ENCODE results near the gene ZNF750.
A peak's percentile ranks its signal among the peaks of the same experiment; 100 is the strongest.

ZNF750 gene

GRCh38 chr17:82859431-82860403 is 19.9 kb upstream of the ZNF750 start:
- peak; percentile 31 to 39 (median 35) for DNase-seq
- Histone ChIP-seq H3K9me3 (ENCODE audit: control insufficient read depth, low read length) (no peaks in the 10 kb centered on the region), H3K4me1 (ENCODE audit: control insufficient read depth, insufficient read depth, low read length, poor library complexity, severe bottlenecking) (peaks cover 54% of the 10 kb centered on the region), H3K27me3 (replicated peaks; ENCODE audit: control insufficient read depth, insufficient read depth, low read length, poor library complexity, severe bottlenecking) (no peaks in the 10 kb centered on the region), H3K36me3 (ENCODE audit: control insufficient read depth, insufficient read depth, low read length) (no peaks in the 10 kb centered on the region), H3K27ac (ENCODE audit: insufficient read depth, low read length, poor library complexity, severe bottlenecking) (peak overlapping the region; percentile 83), H3K4me3 (ENCODE audit: insufficient read depth, low read depth, low read length, poor library complexity, severe bottlenecking) (peak overlapping the region; percentile 48)

DNA sequence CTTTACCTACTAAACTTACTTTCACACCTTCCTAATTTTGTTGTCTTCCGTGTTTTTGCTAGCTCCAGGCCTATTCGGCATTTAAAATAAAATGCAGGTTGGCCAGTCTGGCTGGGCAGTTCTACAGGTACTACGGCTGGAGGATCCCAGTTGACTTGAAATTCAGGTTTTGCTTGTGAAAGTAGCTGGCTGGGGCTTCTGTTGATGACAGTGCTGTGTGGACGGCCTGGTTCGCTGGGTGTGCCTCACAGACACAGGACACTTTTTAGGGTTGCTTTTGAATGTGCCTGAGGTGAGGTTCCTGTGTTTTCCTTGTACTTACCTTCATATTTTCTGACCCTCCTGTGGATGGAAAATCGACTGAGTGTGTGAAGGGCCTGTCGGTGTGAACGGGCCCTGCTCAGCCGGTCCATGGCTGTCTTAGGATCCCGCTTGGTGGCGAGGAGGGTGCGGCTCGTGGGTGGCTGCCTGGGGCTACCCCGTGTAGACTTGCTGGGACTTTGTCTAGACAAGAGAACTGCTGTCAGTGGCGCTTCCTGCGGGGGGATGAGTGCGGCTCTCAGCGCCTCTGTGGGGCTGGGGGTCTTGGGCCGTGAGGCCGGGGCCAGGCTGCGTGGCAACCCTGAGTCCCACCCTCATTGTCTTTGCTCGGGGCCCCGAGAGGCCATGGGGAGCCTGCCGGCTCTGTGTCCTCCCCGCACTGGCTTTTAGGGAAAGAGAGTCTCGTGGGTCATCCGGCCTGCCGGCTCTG is 18.7 kb upstream of the ZNF750 start:
- peaks cover 6% of the 10 kb centered on the region for H3K36me3 ChIP-seq (ENCODE audit: control insufficient read depth, insufficient read depth, low read length)
- H3K27ac ChIP-seq (ENCODE audit: insufficient read depth, low read length, poor library complexity, severe bottlenecking), result peak overlapping the region; percentile 83
- H3K4me1 ChIP-seq (ENCODE audit: control insufficient read depth, insufficient read depth, low read length, poor library complexity, severe bottlenecking), result peaks cover 43% of the 10 kb centered on the region
- no peaks in the 10 kb centered on the region for H3K9me3 ChIP-seq (ENCODE audit: control insufficient read depth, low read length)
- no peak overlapping the region for H3K4me3 ChIP-seq (ENCODE audit: insufficient read depth, low read depth, low read length, poor library complexity, severe bottlenecking)
- no peaks in the 10 kb centered on the region for H3K27me3 ChIP-seq (replicated peaks; ENCODE audit: control insufficient read depth, insufficient read depth, low read length, poor library complexity, severe bottlenecking)
- DNase-seq, result peak in 2 of 3 donors; percentile 32 to 39

DNA sequence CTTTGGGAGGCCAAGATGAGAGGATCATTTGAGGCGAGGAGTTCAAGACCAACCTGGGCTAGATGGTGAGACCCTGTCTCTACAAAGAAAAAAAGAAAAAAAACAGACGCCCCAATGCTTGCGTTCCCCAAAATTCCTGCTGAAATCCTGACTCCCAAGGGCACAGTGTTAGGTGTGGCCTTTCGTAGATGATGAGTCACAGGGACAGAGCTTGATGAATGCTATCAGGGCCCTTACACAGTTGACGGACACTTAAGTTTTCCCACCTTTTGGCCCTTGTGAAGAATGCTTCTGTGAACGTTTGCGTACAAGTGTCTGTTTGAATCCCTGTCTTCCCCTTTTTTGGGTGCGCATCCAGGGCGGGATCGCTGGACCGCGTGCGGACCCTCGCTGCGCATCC is 16.5 kb upstream of the ZNF750 start:
- H3K9me3 ChIP-seq (ENCODE audit: control insufficient read depth, low read length), result no peaks in the 10 kb centered on the region
- peaks cover 6% of the 10 kb centered on the region for H3K36me3 ChIP-seq (ENCODE audit: control insufficient read depth, insufficient read depth, low read length)
- H3K4me1 ChIP-seq (ENCODE audit: control insufficient read depth, insufficient read depth, low read length, poor library complexity, severe bottlenecking), result peaks cover 25% of the 10 kb centered on the region
- H3K27me3 ChIP-seq (replicated peaks; ENCODE audit: control insufficient read depth, insufficient read depth, low read length, poor library complexity, severe bottlenecking), result no peaks in the 10 kb centered on the region
- DNase-seq, result no peak
- no peak overlapping the region for H3K27ac ChIP-seq (ENCODE audit: insufficient read depth, low read length, poor library complexity, severe bottlenecking)
- no peak overlapping the region for H3K4me3 ChIP-seq (ENCODE audit: insufficient read depth, low read depth, low read length, poor library complexity, severe bottlenecking)

GRCh38 chr17:82854226-82854625 is 14.4 kb upstream of the ZNF750 start:
- Histone ChIP-seq H3K27ac (ENCODE audit: insufficient read depth, low read length, poor library complexity, severe bottlenecking) (no peak overlapping the region), H3K4me1 (ENCODE audit: control insufficient read depth, insufficient read depth, low read length, poor library complexity, severe bottlenecking) (peaks cover 12% of the 10 kb centered on the region), H3K36me3 (ENCODE audit: control insufficient read depth, insufficient read depth, low read length) (peaks cover 6% of the 10 kb centered on the region), H3K9me3 (ENCODE audit: control insufficient read depth, low read length) (no peaks in the 10 kb centered on the region), H3K27me3 (replicated peaks; ENCODE audit: control insufficient read depth, insufficient read depth, low read length, poor library complexity, severe bottlenecking) (no peaks in the 10 kb centered on the region), H3K4me3 (ENCODE audit: insufficient read depth, low read depth, low read length, poor library complexity, severe bottlenecking) (no peak overlapping the region)
- no peak for DNase-seq

GRCh38 chr17:82851381-82851780 is 11.6 kb upstream of the ZNF750 start:
- Histone ChIP-seq H3K4me1 (ENCODE audit: control insufficient read depth, insufficient read depth, low read length, poor library complexity, severe bottlenecking) (no peaks in the 10 kb centered on the region), H3K9me3 (ENCODE audit: control insufficient read depth, low read length) (no peaks in the 10 kb centered on the region), H3K27me3 (replicated peaks; ENCODE audit: control insufficient read depth, insufficient read depth, low read length, poor library complexity, severe bottlenecking) (no peaks in the 10 kb centered on the region), H3K27ac (ENCODE audit: insufficient read depth, low read length, poor library complexity, severe bottlenecking) (no peak overlapping the region), H3K36me3 (ENCODE audit: control insufficient read depth, insufficient read depth, low read length) (peaks cover 6% of the 10 kb centered on the region), H3K4me3 (ENCODE audit: insufficient read depth, low read depth, low read length, poor library complexity, severe bottlenecking) (no peak overlapping the region)
- DNase-seq, result no peak

DNA sequence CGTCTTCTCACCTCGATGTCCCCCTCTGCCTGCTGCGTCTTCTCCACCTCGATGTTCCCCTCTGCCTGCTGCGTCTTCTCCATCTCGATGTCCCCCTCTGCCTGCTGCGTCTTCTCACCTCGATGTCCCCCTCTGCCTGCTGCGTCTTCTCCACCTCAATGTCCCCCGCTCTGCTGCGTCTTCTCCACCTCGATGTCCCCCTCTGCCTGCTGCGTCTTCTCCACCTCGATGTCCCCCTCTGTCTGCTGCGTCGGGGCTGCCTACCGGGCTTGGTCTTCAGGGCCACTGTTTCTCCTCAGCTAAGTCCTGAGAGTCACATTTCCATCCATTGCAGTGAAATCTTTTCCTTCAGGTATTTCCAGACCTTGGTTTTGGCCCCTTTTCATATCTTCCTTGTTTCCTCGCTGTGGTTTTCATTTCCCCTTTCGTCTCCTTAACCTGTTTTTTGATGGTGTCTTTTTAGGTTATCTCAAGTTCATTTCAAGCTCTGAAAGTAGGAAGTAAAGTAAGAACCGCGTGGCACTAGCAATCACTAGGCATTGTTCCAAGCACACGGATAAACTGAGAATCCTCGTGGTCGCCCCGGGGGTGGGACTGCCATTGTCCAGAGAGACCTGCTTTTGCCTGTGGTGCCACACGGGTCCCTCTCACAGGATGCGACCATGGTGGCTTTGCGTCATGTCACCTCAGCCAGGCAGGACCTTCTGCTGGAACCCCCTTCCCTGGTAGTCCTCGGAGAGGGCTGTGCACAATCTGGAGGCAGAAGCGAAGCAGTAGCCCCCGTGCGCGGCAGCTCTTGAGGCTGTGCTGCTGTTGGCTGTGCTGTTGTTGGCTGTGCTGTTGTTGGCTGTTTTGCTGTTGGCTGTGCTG is 9.5 kb upstream of the ZNF750 start:
- H3K9me3 ChIP-seq (ENCODE audit: control insufficient read depth, low read length), result no peaks in the 10 kb centered on the region
- no peaks in the 10 kb centered on the region for H3K27me3 ChIP-seq (replicated peaks; ENCODE audit: control insufficient read depth, insufficient read depth, low read length, poor library complexity, severe bottlenecking)
- H3K4me3 ChIP-seq (ENCODE audit: insufficient read depth, low read depth, low read length, poor library complexity, severe bottlenecking), result no peak overlapping the region
- H3K36me3 ChIP-seq (ENCODE audit: control insufficient read depth, insufficient read depth, low read length), result peaks cover 3% of the 10 kb centered on the region
- no peak overlapping the region for H3K27ac ChIP-seq (ENCODE audit: insufficient read depth, low read length, poor library complexity, severe bottlenecking)
- H3K4me1 ChIP-seq (ENCODE audit: control insufficient read depth, insufficient read depth, low read length, poor library complexity, severe bottlenecking), result no peaks in the 10 kb centered on the region
- no peak for DNase-seq

DNA sequence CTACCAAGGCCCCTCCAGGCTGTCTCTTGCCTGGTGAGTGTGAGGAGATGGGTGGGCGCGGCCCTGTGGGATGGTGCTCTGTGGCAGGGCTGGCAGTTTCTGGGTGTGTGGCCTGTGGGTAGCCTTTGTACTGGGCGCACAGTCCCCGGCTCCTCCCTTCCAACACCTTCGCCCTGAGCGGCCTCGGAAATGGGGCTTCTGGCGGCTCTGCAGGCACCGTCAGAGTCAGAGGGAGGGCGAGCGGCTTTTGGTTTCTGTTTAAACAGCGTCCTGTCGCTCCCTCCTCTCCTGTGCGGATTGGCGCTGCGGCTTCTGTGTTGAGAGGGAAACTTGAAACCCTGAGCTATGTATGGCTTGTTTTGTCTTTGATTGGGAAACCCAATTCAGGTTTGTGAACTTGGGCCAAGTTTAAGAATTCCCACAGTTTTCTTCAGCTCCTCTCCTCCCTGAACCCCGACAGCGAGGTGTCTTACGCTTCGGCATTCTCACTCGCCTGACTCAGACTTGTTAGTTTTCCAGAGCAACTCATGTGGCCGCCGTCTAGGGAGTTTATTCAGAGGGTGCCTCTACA is 8.3 kb upstream of the ZNF750 start:
- H3K36me3 ChIP-seq (ENCODE audit: control insufficient read depth, insufficient read depth, low read length), result no peaks in the 10 kb centered on the region
- DNase-seq, result peak; percentile 18 to 36 (median 19)
- no peaks in the 10 kb centered on the region for H3K4me1 ChIP-seq (ENCODE audit: control insufficient read depth, insufficient read depth, low read length, poor library complexity, severe bottlenecking)
- peak overlapping the region; percentile 18 for H3K27ac ChIP-seq (ENCODE audit: insufficient read depth, low read length, poor library complexity, severe bottlenecking)
- H3K27me3 ChIP-seq (replicated peaks; ENCODE audit: control insufficient read depth, insufficient read depth, low read length, poor library complexity, severe bottlenecking), result no peaks in the 10 kb centered on the region
- H3K9me3 ChIP-seq (ENCODE audit: control insufficient read depth, low read length), result no peaks in the 10 kb centered on the region
- H3K4me3 ChIP-seq (ENCODE audit: insufficient read depth, low read depth, low read length, poor library complexity, severe bottlenecking), result no peak overlapping the region

- Histone ChIP-seq H3K9me3 (ENCODE audit: control insufficient read depth, low read length) (no peaks in the 10 kb centered on the region), H3K27ac (ENCODE audit: insufficient read depth, low read length, poor library complexity, severe bottlenecking) (no peak overlapping the region), H3K4me1 (ENCODE audit: control insufficient read depth, insufficient read depth, low read length, poor library complexity, severe bottlenecking) (no peaks in the 10 kb centered on the region), H3K4me3 (ENCODE audit: insufficient read depth, low read depth, low read length, poor library complexity, severe bottlenecking) (no peak overlapping the region), H3K27me3 (replicated peaks; ENCODE audit: control insufficient read depth, insufficient read depth, low read length, poor library complexity, severe bottlenecking) (no peaks in the 10 kb centered on the region), H3K36me3 (ENCODE audit: control insufficient read depth, insufficient read depth, low read length) (no peaks in the 10 kb centered on the region)
- DNase-seq, result no peak
These were observed 6.4 kb upstream of the ZNF750 start for GRCh38 chr17:82846061-82846691.

- Histone ChIP-seq H3K4me3 (ENCODE audit: insufficient read depth, low read depth, low read length, poor library complexity, severe bottlenecking) (no peak overlapping the region), H3K4me1 (ENCODE audit: control insufficient read depth, insufficient read depth, low read length, poor library complexity, severe bottlenecking) (no peaks in the 10 kb centered on the region), H3K27ac (ENCODE audit: insufficient read depth, low read length, poor library complexity, severe bottlenecking) (no peak overlapping the region), H3K36me3 (ENCODE audit: control insufficient read depth, insufficient read depth, low read length) (no peaks in the 10 kb centered on the region), H3K27me3 (replicated peaks; ENCODE audit: control insufficient read depth, insufficient read depth, low read length, poor library complexity, severe bottlenecking) (no peaks in the 10 kb centered on the region), H3K9me3 (ENCODE audit: control insufficient read depth, low read length) (no peaks in the 10 kb centered on the region)
- DNase-seq, result no peak
These were observed 5.5 kb upstream of the ZNF750 start for GRCh38 chr17:82845163-82845807.
